ENCODE data around the gene LITAF.
"Not testable (repeated sequence)": the region's sequence is repeated elsewhere in the genome, so short reads cannot be mapped to it uniquely, and the experiment has no call there.

Gene LITAF

GRCh38 chr16:11572301-11572995, 14.3 kb downstream of the LITAF start:
- DNase-seq = no peak

- DNase-seq = no peak
Measured at GRCh38 chr16:11571549-11571948, 15.2 kb downstream of the LITAF start.

- DNase-seq = no peak
Measured at GRCh38 chr16:11570806-11571205, 15.9 kb downstream of the LITAF start.

GRCh38 chr16:11570258-11570657, 16.5 kb downstream of the LITAF start:
- no peak for DNase-seq

GRCh38 chr16:11566398-11566797, 20.3 kb downstream of the LITAF start:
- no peak for DNase-seq

- DNase-seq = no peak
Measured at GRCh38 chr16:11565665-11566064, 21.1 kb downstream of the LITAF start.

GRCh38 chr16:11564046-11564926, 22.4 kb downstream of the LITAF start:
- DNase-seq = no peak

- DNase-seq = no peak
Measured at GRCh38 chr16:11563493-11564040, 23.2 kb downstream of the LITAF start.

- DNase-seq = no peak
Measured at GRCh38 chr16:11562941-11563340, 23.8 kb downstream of the LITAF start.

GRCh38 chr16:11562411-11562810, 24.3 kb downstream of the LITAF start:
- no peak for DNase-seq

- no peak for DNase-seq
Measured at GRCh38 chr16:11561856-11562255, 24.9 kb downstream of the LITAF start.

GRCh38 chr16:11561454-11561805, 25.3 kb downstream of the LITAF start:
- DNase-seq = no peak

- DNase-seq = no peak
Measured at GRCh38 chr16:11560701-11561453, 25.8 kb downstream of the LITAF start.

- DNase-seq = not testable (repeated sequence)
Measured at GRCh38 chr16:11558308-11558823, 28.4 kb downstream of the LITAF start.

GRCh38 chr16:11557801-11558200, 28.9 kb downstream of the LITAF start:
- DNase-seq = no peak

GRCh38 chr16:11556945-11557720, 29.6 kb downstream of the LITAF start:
- DNase-seq = no peak

- no peak for DNase-seq
Measured at GRCh38 chr16:11556214-11556819, 30.4 kb downstream of the LITAF start.

- no peak for DNase-seq
Measured at GRCh38 chr16:11554053-11554452, 32.7 kb downstream of the LITAF start.

GRCh38 chr16:11553371-11553770, 33.3 kb downstream of the LITAF start:
- no peak for DNase-seq

GRCh38 chr16:11552440-11552839, 34.3 kb downstream of the LITAF start:
- DNase-seq = no peak

- no peak for DNase-seq
Measured at GRCh38 chr16:11551842-11552241, 34.9 kb downstream of the LITAF start.

Measured in NCI-H526 (cell line).